HepG2 (cell line): Measurements from ENCODE around the gene ID3. TPM values are rescaled to one million over a fixed set of nuclear protein-coding genes. Genes with fewer than 3 reads are reported as not detected.

ENCODE experiments used
- ATF3 ChIP-seq: sonication (generic); formaldehyde crosslinking; IDR thresholded peaks from 2 replicates; pipeline ENCODE4 v1.4.0; 2020; ENCODE audit warnings: missing genetic modification reagents
- ATRX ChIP-seq: sonication (generic); formaldehyde crosslinking; IDR thresholded peaks from 2 replicates; pipeline ENCODE4 v1.4.0; 2020; ENCODE audit warnings: missing genetic modification reagents, borderline replicate concordance
- CREM ChIP-seq, 2 experiments: sonication (generic) in 1 of 2; formaldehyde crosslinking in 1 of 2; IDR thresholded peaks; 2 replicates each; pipeline versions ENCODE4 v1.4.0 to v1.6.1; 2016 to 2020; ENCODE audit warnings: antibody characterized with exemption in 1 of 2, mild to moderate bottlenecking in 1 of 2, missing genetic modification reagents in 1 of 2
- DR1 ChIP-seq: sonication (generic); formaldehyde crosslinking; IDR thresholded peaks from 2 replicates; pipeline ENCODE4 v1.8.0; 2021; ENCODE audit warnings: mild to moderate bottlenecking, missing genetic modification reagents, inconsistent platforms
- ELF1 ChIP-seq: sonication (generic); formaldehyde crosslinking; IDR thresholded peaks from 2 replicates; pipeline ENCODE4 v1.4.0; 2020; ENCODE audit warnings: missing genetic modification reagents
- ESRRA ChIP-seq: sonication (generic); formaldehyde crosslinking; IDR thresholded peaks from 2 replicates; pipeline ENCODE4 v1.5.1; 2020; ENCODE audit warnings: mild to moderate bottlenecking, low read depth, missing genetic modification reagents
- HMGXB3 ChIP-seq: sonication (generic); formaldehyde crosslinking; IDR thresholded peaks from 2 replicates; pipeline ENCODE4 v1.4.0; 2020; ENCODE audit warnings: missing genetic modification reagents, borderline replicate concordance
- HNF4A ChIP-seq: sonication (generic); formaldehyde crosslinking; IDR thresholded peaks from 2 replicates; pipeline ENCODE4 v1.4.0; 2020; ENCODE audit warnings: missing genetic modification reagents
- RBM39 ChIP-seq: fragments of 200-400 bp; formaldehyde crosslinking; IDR thresholded peaks from one replicate; pipeline ENCODE4 v1.6.1; 2018; ENCODE audit warnings: antibody characterized with exemption, mild to moderate bottlenecking, low read depth, low read length; ENCODE audit not compliant: poor library complexity, severe bottlenecking
- RFX5 ChIP-seq: IDR thresholded peaks from 2 replicates; pipeline ENCODE4 v1.6.1; 2011; ENCODE audit warnings: low read depth, low read length, improper control_type of control experiment
- TEAD3 ChIP-seq: optimal IDR thresholded peaks from 2 replicates; pipeline ENCODE3; 2016; ENCODE audit warnings: borderline replicate concordance
- ZFP1 ChIP-seq: IDR thresholded peaks from 2 replicates; pipeline ENCODE4 v1.6.1; 2016
- ZNF251 ChIP-seq: sonication (generic); formaldehyde crosslinking; IDR thresholded peaks from 2 replicates; pipeline ENCODE4 v1.9.0; 2021; ENCODE audit warnings: mild to moderate bottlenecking, missing genetic modification reagents
- ZNF263 ChIP-seq: sonication (generic); formaldehyde crosslinking; IDR thresholded peaks from 2 replicates; pipeline ENCODE4 v1.4.0; 2020; ENCODE audit warnings: missing genetic modification reagents
- ZNF446 ChIP-seq: sonication (generic); formaldehyde crosslinking; IDR thresholded peaks from 2 replicates; pipeline ENCODE4 v1.5.0; 2020; ENCODE audit warnings: mild to moderate bottlenecking, missing genetic modification reagents
- ZNF782 ChIP-seq: sonication (generic); formaldehyde crosslinking; IDR thresholded peaks from 2 replicates; pipeline ENCODE4 v1.4.0; 2020; ENCODE audit warnings: missing genetic modification reagents, mild to moderate bottlenecking, borderline replicate concordance
- polyA plus RNA-seq, 8 experiments: library from polyadenylated mRNA; depleted of rRNA in 3 of 8; stranded (reverse) in 7 of 8; unstranded in 1 of 8; fragments of >200 nt; fragmentation: Illumina TruSeq in 4 of 8; extraction: Trizol in 4 of 8; gene quantifications; 2 replicates each; pipeline versions ENCODE4 v1.2.1 to v1.2.3, GENCODE V29; 2011 to 2016; ENCODE audit warnings: low read depth in 4 of 8, missing spikeins in 1 of 8, mixed read lengths in 1 of 8; ENCODE audit not compliant: insufficient read depth in 1 of 8
- total RNA-seq, 5 experiments: library from RNA; depleted of rRNA; stranded (reverse); fragments of >200 nt; fragmentation: Illumina TruSeq; extraction: Trizol; gene quantifications; 2 replicates each; pipeline ENCODE4 v1.2.3, GENCODE V29; 2016; ENCODE audit warnings: low read depth in 1 of 5
- TF ChIP-seq, protein P1 (sequence below), 2 experiments: fragments of 450-650 bp in 1 of 2; sonication (generic) in 1 of 2; formaldehyde crosslinking in 1 of 2; IDR thresholded peaks; 2 replicates each; pipeline versions ENCODE4 v1.6.1 to v1.8.0; 2016 to 2022; ENCODE audit warnings: antibody characterized with exemption in 1 of 2, mild to moderate bottlenecking in 1 of 2, missing genetic modification reagents in 1 of 2

ID3 gene
- total and polyA plus RNA-seq, 2 of the 13 experiments (the other 11 are each of a cell fraction or from before 2014, with no cell fraction given): 64.8 to 115 TPM

DNA sequence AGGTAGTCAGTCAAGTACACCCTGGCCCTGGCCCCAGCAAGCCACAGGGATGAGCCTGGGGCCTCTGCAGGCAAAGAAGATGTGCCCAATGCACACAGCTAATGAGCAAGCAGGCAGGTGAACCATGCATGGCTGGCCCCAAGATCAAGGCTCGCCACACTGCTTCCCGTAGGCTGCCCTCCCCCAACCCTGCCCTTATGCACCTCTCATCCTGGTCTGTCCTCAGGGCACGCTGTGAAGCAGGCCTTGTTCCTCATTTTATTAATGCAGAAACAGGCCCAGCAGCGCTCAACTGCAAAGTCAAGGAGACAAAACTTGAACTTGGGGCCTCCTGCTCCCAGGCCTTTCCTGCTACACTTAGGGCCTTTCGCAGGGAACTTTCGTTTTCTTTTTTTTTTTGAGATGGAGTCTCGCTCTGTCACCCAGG is 35.6 kb upstream of the ID3 start (continued):
- peak; percentile 20 for TF ChIP-seq TEAD3 (CRISPR knock-in tag)
- TF ChIP-seq HMGXB3 (CRISPR knock-in tag): no peak
- no peak for TF ChIP-seq RBM39
- TF ChIP-seq ESRRA: 0 out of 2 replicates have a peak, but pooled peaks have one; percentile 26
- TF ChIP-seq ZNF446: no peak
- TF ChIP-seq, protein P1, sequence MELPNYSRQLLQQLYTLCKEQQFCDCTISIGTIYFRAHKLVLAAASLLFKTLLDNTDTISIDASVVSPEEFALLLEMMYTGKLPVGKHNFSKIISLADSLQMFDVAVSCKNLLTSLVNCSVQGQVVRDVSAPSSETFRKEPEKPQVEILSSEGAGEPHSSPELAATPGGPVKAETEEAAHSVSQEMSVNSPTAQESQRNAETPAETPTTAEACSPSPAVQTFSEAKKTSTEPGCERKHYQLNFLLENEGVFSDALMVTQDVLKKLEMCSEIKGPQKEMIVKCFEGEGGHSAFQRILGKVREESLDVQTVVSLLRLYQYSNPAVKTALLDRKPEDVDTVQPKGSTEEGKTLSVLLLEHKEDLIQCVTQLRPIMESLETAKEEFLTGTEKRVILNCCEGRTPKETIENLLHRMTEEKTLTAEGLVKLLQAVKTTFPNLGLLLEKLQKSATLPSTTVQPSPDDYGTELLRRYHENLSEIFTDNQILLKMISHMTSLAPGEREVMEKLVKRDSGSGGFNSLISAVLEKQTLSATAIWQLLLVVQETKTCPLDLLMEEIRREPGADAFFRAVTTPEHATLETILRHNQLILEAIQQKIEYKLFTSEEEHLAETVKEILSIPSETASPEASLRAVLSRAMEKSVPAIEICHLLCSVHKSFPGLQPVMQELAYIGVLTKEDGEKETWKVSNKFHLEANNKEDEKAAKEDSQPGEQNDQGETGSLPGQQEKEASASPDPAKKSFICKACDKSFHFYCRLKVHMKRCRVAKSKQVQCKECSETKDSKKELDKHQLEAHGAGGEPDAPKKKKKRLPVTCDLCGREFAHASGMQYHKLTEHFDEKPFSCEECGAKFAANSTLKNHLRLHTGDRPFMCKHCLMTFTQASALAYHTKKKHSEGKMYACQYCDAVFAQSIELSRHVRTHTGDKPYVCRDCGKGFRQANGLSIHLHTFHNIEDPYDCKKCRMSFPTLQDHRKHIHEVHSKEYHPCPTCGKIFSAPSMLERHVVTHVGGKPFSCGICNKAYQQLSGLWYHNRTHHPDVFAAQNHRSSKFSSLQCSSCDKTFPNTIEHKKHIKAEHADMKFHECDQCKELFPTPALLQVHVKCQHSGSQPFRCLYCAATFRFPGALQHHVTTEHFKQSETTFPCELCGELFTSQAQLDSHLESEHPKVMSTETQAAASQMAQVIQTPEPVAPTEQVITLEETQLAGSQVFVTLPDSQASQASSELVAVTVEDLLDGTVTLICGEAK (IDR thresholded peaks at IDR 0.05): no peak
- TF ChIP-seq, protein P1 (CRISPR knock-in tag; IDR thresholded peaks at IDR 0.05): no peak
- TF ChIP-seq ZFP1 (CRISPR knock-in tag): no peak
- no peak for TF ChIP-seq ELF1 (CRISPR knock-in tag)
- no peak for TF ChIP-seq CREM (IDR thresholded peaks at IDR 0.05)
- no peak for TF ChIP-seq CREM (CRISPR knock-in tag; IDR thresholded peaks at IDR 0.05)
- no peak for TF ChIP-seq RFX5
- TF ChIP-seq ZNF263: peak; percentile 58; the same call in 1 of the 2 replicates
- no peak for TF ChIP-seq ATF3 (CRISPR knock-in tag)
- TF ChIP-seq ZNF782 (CRISPR knock-in tag): no peak
- no peak for TF ChIP-seq ZNF251 (CRISPR knock-in tag)
- TF ChIP-seq HNF4A (CRISPR knock-in tag): peak; percentile 69
- no peak for TF ChIP-seq DR1 (CRISPR knock-in tag)
- no peak for TF ChIP-seq ATRX
